Activated naive CD4-positive, alpha-beta T cell treated with anti-CD3 and anti-CD28 coated beads, Interleukin-2, amount 50 U/mL, for 24 hours (primary cell): Measurements from ENCODE around the gene CSNK1G1.
"Not testable (repeated sequence)": the region's sequence is repeated elsewhere in the genome, so short reads cannot be mapped to it uniquely, and the experiment has no call there.

ENCODE experiments used
- H3K27ac Mint-ChIP-seq: one replicate; pipeline ENCODE4 v1.8.0; 2021; ENCODE audit warnings: mild to moderate bottlenecking, mixed read lengths
- H3K27me3 Mint-ChIP-seq: one replicate; pipeline ENCODE4 v1.8.0; 2021; ENCODE audit warnings: mixed read lengths
- H3K36me3 Mint-ChIP-seq: one replicate; pipeline ENCODE4 v1.8.0; 2021; ENCODE audit warnings: mixed read lengths
- H3K4me1 Mint-ChIP-seq: one replicate; pipeline ENCODE4 v1.8.0; 2021; ENCODE audit warnings: mixed read lengths
- H3K4me3 Mint-ChIP-seq: one replicate; pipeline ENCODE4 v1.8.0; 2021; ENCODE audit warnings: mild to moderate bottlenecking, mixed read lengths
- H3K9me3 Mint-ChIP-seq: one replicate; pipeline ENCODE4 v1.8.0; 2021; ENCODE audit warnings: mixed read lengths

The CSNK1G1 gene

DNA sequence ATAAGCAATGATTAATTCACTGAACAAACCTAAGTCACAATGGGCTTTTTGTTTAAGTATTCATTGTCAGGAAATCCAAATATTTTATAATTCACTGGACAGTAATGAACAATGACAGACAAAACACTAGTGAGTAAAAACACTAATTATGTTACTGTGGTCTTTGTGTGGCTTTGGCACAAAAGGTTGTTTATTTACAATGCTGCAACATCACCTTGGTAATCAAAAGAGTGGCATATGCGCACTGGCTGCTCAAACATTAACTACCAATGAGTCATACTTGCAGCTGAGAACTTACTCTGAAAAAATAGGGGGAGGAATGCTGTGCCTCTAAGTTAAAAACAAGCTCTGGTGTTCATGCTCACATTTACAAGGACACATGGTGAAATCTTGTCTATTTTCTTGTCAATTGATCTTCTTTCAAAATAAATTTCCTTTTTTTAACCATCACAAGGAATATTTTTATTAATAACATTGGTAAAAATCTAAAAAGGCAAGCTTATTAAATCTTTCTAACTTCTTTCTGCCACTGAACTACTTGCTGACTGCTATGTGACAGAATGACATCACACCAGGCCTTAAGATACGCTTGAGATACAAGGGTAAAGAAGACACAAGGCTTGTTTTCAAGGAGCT lies 107.9 kb downstream of the CSNK1G1 start:
- Mint-ChIP-seq H3K36me3 (peaks cover 12% of the 10 kb centered on the region), H3K9me3 (no peaks in the 10 kb centered on the region), H3K4me1 (peaks cover 40% of the 10 kb centered on the region), H3K27me3 (no peaks in the 10 kb centered on the region), H3K4me3 (no peak overlapping the region), H3K27ac (no peak overlapping the region)

DNA sequence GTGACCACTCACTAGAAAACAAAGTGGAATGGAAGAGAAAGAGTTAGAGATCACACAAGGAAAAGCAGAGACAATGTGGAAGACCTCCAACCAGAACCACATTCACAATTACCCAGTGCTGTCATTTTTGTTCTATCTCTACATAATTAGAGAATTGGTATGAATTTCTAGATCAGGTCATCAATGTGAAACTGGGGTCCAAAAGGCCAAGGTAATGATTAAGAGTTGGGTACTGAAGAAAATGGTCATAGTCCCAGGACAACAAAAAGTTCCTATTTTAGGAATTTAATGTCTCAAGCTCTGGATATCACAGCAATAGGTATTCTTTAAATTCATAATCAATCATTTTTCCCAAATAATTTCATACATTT lies 108.5 kb downstream of the CSNK1G1 start:
- H3K4me3 Mint-ChIP-seq = no peak overlapping the region
- H3K27ac Mint-ChIP-seq = no peak overlapping the region
- no peaks in the 10 kb centered on the region for H3K9me3 Mint-ChIP-seq
- H3K36me3 Mint-ChIP-seq = peaks cover 14% of the 10 kb centered on the region
- peaks cover 40% of the 10 kb centered on the region for H3K4me1 Mint-ChIP-seq
- no peaks in the 10 kb centered on the region for H3K27me3 Mint-ChIP-seq

DNA sequence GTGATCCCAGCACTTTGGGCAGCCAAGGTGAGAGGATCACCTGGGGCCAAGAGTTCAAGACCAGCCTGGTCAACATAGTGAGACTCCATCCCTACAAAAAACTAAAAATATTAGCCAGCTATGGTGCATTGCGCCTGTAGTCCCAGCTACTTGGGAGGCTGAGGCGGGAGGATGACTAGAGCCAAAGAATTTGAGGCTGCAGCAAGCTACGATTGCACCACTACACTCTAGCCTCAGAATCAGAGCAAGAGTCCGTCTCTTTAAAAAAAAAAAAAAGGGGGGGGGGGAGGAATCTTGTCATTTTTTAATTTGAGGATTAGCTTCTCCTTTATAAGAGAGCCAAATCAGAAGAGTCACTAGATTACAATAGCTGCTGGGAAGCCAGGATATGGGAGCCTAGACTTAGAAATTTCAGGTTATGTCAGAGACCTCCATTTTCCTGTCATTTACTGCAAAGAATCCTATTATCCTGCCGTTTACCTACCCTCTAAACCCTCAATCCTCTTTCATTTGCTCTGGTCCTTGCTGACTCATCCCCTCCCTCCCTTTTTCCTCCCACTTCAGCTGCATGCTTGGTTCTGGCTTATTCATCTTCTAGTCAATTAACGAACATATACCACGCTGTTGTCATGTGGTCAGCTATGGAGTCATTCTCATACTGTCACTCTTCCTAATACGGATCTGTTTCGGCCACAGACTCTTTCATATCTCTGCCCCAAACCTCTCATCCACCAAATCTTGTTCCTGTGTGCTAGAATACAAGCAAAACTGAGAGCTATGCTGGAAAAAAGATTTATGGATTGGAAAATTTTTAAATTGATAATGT lies 109.4 kb downstream of the CSNK1G1 start:
- Mint-ChIP-seq H3K36me3 (peaks cover 20% of the 10 kb centered on the region), H3K27me3 (no peaks in the 10 kb centered on the region), H3K4me1 (peaks cover 47% of the 10 kb centered on the region), H3K9me3 (peaks cover 3% of the 10 kb centered on the region), H3K4me3 (no peak overlapping the region), H3K27ac (no peak overlapping the region)

DNA sequence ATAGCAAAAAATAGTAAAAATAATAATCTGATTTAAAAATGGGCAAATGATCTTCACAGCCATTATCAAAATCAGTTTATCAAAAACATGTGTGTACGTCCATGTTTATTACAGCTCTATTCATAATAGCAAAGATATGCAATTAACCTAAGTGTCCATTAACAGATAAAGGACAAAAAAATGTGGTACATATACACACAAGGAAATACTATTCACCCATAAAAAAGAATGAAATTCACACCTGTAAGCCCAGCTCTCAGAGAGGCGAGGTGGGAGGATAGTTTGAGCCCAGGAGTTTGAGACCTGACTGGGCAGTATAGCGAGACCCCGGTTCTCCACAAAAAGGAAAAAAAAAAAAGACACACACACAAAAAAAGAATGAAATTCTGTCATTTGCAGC lies 110.6 kb downstream of the CSNK1G1 start:
- H3K27me3 Mint-ChIP-seq = no peaks in the 10 kb centered on the region
- no peak overlapping the region for H3K27ac Mint-ChIP-seq
- peaks cover 5% of the 10 kb centered on the region for H3K9me3 Mint-ChIP-seq
- no peak overlapping the region for H3K4me3 Mint-ChIP-seq
- H3K36me3 Mint-ChIP-seq = peaks cover 21% of the 10 kb centered on the region
- peaks cover 51% of the 10 kb centered on the region for H3K4me1 Mint-ChIP-seq

DNA sequence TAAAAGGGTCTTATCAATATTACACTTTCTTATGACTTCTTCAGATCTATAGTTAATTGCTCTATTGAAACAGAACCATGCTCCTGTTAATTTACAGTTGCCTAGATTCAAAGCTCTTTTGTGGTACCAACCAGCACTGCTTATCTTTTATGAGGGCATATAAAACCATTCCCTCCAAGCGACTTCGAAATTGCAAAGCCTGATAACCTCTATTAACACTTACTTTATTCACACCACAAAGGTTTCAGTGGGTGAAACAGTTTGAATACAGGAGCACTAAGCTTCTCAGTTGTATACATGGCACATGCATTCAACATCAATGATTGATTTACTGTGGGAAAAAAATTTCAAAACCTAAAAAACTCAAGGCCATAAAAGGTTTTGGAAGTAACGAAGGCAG lies 118.3 kb downstream of the CSNK1G1 start:
- H3K27ac Mint-ChIP-seq = no peak overlapping the region
- H3K4me3 Mint-ChIP-seq = no peak overlapping the region
- peaks cover 5% of the 10 kb centered on the region for H3K9me3 Mint-ChIP-seq
- no peaks in the 10 kb centered on the region for H3K27me3 Mint-ChIP-seq
- peaks cover 75% of the 10 kb centered on the region for H3K4me1 Mint-ChIP-seq
- H3K36me3 Mint-ChIP-seq = peaks cover 23% of the 10 kb centered on the region

DNA sequence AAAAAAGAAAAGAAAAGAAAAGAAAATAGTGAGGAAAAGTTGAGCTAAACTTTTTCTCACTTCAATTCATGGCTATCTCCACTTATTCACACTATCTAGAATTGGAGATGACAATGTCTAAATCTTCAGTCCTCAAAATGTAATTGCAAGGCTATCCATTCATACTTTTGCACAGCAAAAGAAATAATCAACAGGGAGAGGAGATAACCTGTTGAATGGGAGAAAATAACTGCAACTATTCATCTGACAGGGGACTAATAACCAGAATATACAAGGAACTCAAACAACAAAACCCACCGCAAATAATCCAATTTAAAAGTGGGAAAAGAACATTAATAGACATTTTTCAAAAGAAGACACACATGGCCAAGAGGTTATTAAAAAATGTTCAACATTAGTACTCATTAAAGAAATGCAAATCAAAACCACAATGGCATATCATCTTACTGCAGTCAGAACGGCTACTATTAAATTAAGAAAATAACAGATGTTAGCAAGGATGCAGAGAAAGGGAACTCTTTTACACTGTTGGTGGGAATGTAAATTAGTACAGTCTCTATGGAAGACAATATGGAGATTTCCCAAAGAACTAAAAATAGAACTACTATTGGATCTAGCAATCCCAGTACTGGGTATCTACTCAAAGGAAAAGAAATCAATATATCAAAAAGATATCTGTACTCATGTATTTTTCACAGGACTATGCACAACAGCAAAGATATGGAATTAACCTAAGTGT lies 119.6 kb downstream of the CSNK1G1 start:
- H3K27me3 Mint-ChIP-seq = no peaks in the 10 kb centered on the region
- H3K9me3 Mint-ChIP-seq = no peaks in the 10 kb centered on the region
- H3K4me1 Mint-ChIP-seq = peaks cover 70% of the 10 kb centered on the region
- peaks cover 14% of the 10 kb centered on the region for H3K36me3 Mint-ChIP-seq
- no peak overlapping the region for H3K4me3 Mint-ChIP-seq
- peak overlapping the region; percentile 25 for H3K27ac Mint-ChIP-seq

DNA sequence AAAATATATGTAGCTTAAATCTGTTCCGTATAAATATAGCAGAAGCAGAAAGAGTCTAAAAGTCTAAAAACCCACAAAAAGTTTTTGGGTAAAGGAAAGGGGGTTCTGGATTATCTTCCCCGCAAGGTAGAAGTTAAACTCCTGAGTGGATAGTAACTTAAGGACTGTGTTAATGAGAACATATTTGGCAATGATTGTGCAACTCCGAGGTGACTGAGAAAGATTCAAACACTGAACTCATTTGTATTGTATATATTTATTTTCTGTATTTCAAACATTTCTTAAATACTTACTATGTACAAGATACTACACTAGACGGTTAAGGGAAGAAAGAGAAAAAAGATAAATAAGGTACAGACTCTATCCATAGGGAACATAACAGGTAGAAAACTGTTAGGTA lies 120.4 kb downstream of the CSNK1G1 start:
- Mint-ChIP-seq H3K4me1 (peaks cover 62% of the 10 kb centered on the region), H3K4me3 (no peak overlapping the region), H3K36me3 (peaks cover 13% of the 10 kb centered on the region), H3K9me3 (no peaks in the 10 kb centered on the region), H3K27me3 (no peaks in the 10 kb centered on the region), H3K27ac (no peak overlapping the region)

DNA sequence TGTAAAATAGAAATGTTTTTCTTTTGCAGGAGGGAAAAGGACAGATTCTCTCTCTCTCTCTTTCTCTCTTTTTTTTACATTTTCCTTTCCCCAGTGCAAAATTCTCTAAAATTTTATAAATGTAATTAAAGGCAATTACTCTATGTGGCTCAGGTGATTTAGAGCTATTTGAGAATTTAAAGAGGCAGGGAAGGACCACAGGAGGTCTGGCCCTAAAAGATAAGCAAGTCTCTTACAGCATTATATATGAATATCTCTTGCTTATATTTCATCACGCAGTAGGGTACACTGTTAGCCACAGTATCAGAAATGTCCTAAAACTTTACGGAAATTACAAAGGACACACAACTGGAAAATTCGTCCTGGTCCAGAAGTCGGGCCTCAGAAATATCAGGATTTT lies 122.7 kb downstream of the CSNK1G1 start:
- Mint-ChIP-seq H3K9me3 (no peaks in the 10 kb centered on the region), H3K36me3 (peaks cover 8% of the 10 kb centered on the region), H3K27me3 (no peaks in the 10 kb centered on the region), H3K27ac (no peak overlapping the region), H3K4me1 (peaks cover 51% of the 10 kb centered on the region), H3K4me3 (no peak overlapping the region)

DNA sequence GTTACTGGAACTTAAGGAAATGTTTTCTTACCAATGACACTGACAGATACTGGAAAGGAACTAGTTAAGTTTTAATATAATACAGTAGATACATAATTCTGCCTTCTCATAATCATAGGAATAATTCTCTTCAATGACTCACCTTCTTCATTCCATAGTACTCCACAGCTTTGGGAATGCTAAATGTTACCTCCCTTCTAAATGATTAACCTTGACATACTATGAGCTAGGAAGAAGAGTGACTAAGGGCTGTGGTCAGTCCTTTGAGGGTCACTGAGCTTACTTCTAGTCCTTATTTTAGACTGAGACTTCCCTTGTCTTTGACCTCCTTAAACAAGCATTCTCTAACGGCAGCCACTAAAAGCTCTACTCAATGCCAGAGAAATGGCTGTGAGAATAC lies 123.6 kb downstream of the CSNK1G1 start:
- Mint-ChIP-seq H3K27me3 (no peaks in the 10 kb centered on the region), H3K9me3 (no peaks in the 10 kb centered on the region), H3K4me1 (peaks cover 44% of the 10 kb centered on the region), H3K36me3 (peaks cover 6% of the 10 kb centered on the region), H3K27ac (no peak overlapping the region), H3K4me3 (no peak overlapping the region)

DNA sequence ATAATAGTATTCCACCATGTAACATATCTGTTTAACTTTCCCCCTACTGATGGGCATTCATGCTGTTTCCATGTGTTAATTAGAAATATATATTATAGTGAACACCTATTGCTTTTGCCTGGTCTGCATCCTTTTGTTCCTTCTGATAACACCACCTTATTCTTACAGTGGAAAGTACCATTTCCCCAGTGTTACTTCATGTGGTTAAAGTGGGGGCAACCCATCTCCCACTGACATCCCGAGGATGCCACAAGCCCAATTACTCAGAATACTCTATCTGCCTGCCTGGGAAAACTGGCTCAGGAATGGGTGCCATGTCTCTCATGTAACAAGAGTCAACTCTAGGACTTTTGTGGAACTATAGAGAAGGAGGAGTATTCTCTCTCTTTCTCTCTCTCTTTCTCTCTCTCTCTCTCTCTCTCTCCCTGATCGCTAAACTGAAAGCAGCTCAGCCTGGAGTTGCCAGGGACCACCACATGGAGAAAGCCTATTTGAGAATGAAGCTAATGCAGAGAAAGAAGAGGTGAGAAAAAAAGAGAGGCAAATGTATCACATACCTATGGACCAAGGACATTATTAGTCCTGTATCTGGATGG lies 126.7 kb downstream of the CSNK1G1 start:
- Mint-ChIP-seq H3K27me3 (no peaks in the 10 kb centered on the region), H3K9me3 (no peaks in the 10 kb centered on the region), H3K36me3 (peaks cover 8% of the 10 kb centered on the region), H3K4me3 (no peak overlapping the region), H3K4me1 (peaks cover 15% of the 10 kb centered on the region), H3K27ac (peak overlapping the region; percentile 31)

DNA sequence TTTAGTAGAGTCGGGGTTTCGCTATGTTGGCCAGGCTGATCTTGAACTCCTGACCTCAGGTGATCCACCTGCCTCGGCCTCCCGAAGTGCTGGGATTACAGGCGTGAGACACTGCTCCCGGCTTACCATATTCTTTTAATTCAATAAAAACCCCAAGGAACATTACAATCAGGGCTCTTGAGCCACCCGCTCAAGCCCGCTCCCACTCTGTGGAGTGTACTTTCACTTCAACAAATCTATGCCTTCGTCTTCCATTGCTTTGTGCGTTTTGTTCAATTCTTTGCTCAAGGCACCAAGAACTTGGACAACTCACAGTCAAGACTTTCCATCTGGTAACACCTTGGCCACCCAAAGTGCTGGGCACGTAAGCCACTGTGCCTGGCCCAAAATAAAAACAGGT lies 130.2 kb downstream of the CSNK1G1 start:
- Mint-ChIP-seq H3K4me1 (peaks cover 21% of the 10 kb centered on the region), H3K36me3 (peaks cover 10% of the 10 kb centered on the region), H3K9me3 (no peaks in the 10 kb centered on the region), H3K27ac (peak overlapping the region; percentile 62), H3K27me3 (no peaks in the 10 kb centered on the region), H3K4me3 (no peak overlapping the region)

DNA sequence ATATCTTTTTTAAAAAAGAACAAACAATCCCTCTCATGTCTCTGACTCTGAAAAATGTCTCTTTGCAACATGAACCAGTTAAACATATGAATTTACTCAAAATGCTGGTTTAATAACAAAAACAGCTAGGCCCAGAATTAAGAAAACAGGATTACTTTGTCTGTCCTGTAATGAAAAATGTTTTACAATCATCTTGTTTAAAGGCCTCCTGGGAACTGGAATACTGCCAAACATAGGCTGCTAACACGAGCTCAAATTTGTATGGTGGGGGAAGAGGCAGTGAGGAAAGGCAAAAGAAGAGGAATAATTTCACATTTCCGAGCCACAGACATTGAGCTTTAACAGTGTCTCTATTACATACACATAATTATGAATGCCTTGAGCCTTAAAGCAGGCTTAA lies 131.5 kb downstream of the CSNK1G1 start:
- Mint-ChIP-seq H3K36me3 (peaks cover 10% of the 10 kb centered on the region), H3K27ac (no peak overlapping the region), H3K4me1 (peaks cover 21% of the 10 kb centered on the region), H3K4me3 (no peak overlapping the region), H3K9me3 (no peaks in the 10 kb centered on the region), H3K27me3 (no peaks in the 10 kb centered on the region)

DNA sequence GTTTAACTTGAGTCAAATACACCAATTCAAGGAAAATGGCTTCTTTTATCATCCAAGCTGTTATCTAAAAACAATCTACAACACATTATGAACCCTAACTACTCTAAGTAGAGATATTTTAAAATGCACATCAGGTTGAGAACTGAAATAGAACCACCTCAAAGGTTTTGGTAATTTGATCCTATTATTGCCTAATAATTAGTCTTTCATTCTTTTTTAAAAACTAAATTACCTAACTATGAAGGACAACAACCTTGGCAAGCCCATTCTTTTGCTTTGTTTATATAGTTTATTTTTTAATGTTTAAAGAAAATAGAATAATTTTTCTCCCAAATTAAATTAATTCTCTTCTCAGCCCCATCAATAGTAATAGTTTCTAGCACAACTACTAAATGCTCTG lies 132.1 kb downstream of the CSNK1G1 start:
- Mint-ChIP-seq H3K27me3 (no peaks in the 10 kb centered on the region), H3K4me3 (no peak overlapping the region), H3K4me1 (peaks cover 16% of the 10 kb centered on the region), H3K9me3 (no peaks in the 10 kb centered on the region), H3K27ac (no peak overlapping the region), H3K36me3 (peaks cover 10% of the 10 kb centered on the region)

DNA sequence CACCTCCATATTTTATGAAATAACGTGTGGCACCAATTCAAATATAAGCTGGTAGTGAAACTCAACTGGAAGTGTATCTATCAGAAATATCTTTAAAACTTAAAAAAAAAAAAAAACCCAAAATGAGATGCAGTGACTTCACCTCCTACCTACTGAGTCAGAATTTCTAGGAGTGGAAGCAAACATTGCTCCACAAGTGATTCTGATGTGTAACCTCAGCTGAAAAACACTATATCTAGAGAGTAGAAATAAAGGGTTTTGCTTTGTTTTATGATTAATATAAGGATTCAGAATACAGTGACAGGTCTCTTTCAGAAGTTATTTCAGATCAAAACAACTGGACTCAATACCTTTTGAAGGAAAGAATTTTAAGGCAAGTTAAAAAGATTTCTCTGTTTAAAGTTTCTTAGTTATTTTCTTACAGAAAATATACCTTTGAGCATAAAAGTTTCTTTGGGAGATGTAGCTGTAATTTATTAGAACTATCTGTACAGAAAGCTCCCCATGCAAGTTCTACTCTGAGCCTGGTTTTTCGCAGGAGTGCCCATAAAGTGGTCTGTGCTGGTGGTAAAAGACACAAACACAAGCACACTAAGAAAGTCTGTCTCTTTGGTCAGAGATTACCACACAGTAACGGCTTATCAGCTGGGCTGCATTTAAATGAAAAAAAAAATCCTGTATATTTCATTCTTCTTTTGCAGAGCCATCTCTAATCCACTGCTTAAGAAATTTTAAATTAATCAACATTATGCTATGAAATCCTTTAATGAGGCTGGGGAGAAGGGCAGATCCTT lies 133.2 kb downstream of the CSNK1G1 start:
- H3K9me3 Mint-ChIP-seq = no peaks in the 10 kb centered on the region
- peaks cover 10% of the 10 kb centered on the region for H3K36me3 Mint-ChIP-seq
- H3K4me3 Mint-ChIP-seq = no peak overlapping the region
- H3K4me1 Mint-ChIP-seq = peaks cover 16% of the 10 kb centered on the region
- no peaks in the 10 kb centered on the region for H3K27me3 Mint-ChIP-seq
- peak overlapping the region; percentile 65 for H3K27ac Mint-ChIP-seq

DNA sequence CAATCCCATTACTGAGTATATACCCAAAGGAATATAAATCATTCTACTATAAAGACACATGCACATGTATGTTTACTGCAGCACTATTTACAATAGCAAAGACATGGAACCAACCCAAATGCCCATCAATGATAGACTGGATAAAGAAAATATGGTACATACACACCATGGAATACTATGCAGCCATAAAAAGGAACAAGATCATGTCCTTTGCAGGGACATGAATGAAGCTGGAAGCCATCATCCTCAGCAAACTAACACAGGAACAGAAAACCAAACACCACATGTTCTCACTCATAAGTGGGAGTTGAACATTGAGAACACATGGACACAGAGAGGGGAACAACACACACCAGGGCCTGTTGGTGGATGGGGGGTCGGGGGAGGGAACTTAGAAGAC lies 134.1 kb downstream of the CSNK1G1 start:
- H3K4me1 Mint-ChIP-seq = peaks cover 19% of the 10 kb centered on the region
- not testable (repeated sequence) for H3K27me3 Mint-ChIP-seq, H3K4me3 Mint-ChIP-seq, H3K9me3 Mint-ChIP-seq, H3K36me3 Mint-ChIP-seq
- H3K27ac Mint-ChIP-seq = peak overlapping the region; percentile 77
